ENCODE results near the gene PIGS.

Gene PIGS

GRCh38 chr17:28552176-28552999 is 18.9 kb downstream of the PIGS start, which contains the start of gene UNC119:
Gene UNC119, minus strand, starts transcription at chr17:28552624. Its CDS starts 67 bp downstream, at chr17:28552557.
- Histone ChIP-seq H3K27ac (ENCODE audit: low read depth in 2 of 2, low read length in 2 of 2) (peak within 1 kb of the TSS in 1 of 2 donors; percentile 10), H3K27me3 (ENCODE audit: control insufficient read depth in 2 of 2, insufficient read depth in 2 of 2, low read length in 2 of 2) (no peaks in the 10 kb centered on the region), H3K4me1 (ENCODE audit: control insufficient read depth in 2 of 2, insufficient read depth in 2 of 2, low read length in 2 of 2) (peaks cover 13 to 22% of the 10 kb centered on the region in 2 donors), H3K4me3 (ENCODE audit: low read length in 2 of 2) (peak within 1 kb of the TSS; percentile 64 to 70), H3K9me3 (ENCODE audit: control insufficient read depth in 2 of 2, low read length in 2 of 2) (no peaks in the 10 kb centered on the region), H3K9ac (ENCODE audit: low read depth in 1 of 2, low read length in 2 of 2) (peak within 1 kb of the TSS; percentile 56 to 63), H3K36me3 (ENCODE audit: control insufficient read depth in 2 of 2, insufficient read depth in 2 of 2, low read length in 2 of 2) (peaks cover 34 to 43% of the 10 kb centered on the region in 2 donors)

- no peak overlapping the region for H3K27ac ChIP-seq (ENCODE audit: low read depth in 2 of 2, low read length in 2 of 2)
These were observed 19.7 kb downstream of the PIGS start for GRCh38 chr17:28551421-28552175.

DNA sequence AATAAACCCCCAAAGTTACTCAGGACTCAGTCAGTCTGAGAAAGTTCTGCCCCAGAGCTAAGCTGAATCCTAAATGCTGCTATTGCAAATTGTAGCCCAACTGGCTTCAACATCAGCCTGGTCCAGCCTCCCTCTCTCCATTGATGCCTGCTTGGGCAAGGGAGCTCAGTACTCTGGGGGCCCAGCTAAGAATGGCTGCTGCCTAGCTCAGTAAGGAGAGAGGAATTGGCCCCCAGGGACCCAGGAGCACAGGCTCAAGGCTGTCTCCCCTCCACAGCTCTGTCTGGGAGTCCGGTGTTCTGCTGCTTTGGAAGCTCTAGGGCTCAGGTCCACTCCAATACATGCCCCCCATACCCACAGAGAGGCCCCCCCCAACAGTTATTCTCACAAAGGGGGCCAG is 20.5 kb downstream of the PIGS start:
- Histone ChIP-seq H3K27ac (ENCODE audit: low read depth in 2 of 2, low read length in 2 of 2) (no peak overlapping the region), H3K4me1 (ENCODE audit: control insufficient read depth in 2 of 2, insufficient read depth in 2 of 2, low read length in 2 of 2) (peaks cover 13 to 22% of the 10 kb centered on the region in 2 donors), H3K9me3 (ENCODE audit: control insufficient read depth in 2 of 2, low read length in 2 of 2) (no peaks in the 10 kb centered on the region), H3K27me3 (ENCODE audit: control insufficient read depth in 2 of 2, insufficient read depth in 2 of 2, low read length in 2 of 2) (no peaks in the 10 kb centered on the region), H3K4me3 (ENCODE audit: low read length in 2 of 2) (no peak overlapping the region), H3K36me3 (ENCODE audit: control insufficient read depth in 2 of 2, insufficient read depth in 2 of 2, low read length in 2 of 2) (peaks cover 20 to 34% of the 10 kb centered on the region in 2 donors), H3K9ac (ENCODE audit: low read depth in 1 of 2, low read length in 2 of 2) (no peak overlapping the region)

More at GRCh38 chr17:28551421-28552175, 19.7 kb downstream of the PIGS start:
- H3K9ac ChIP-seq (ENCODE audit: low read depth in 1 of 2, low read length in 2 of 2): peak overlapping the region; percentile 33 to 56
- peaks cover 13 to 22% of the 10 kb centered on the region in 2 donors for H3K4me1 ChIP-seq (ENCODE audit: control insufficient read depth in 2 of 2, insufficient read depth in 2 of 2, low read length in 2 of 2)
- no peaks in the 10 kb centered on the region for H3K9me3 ChIP-seq (ENCODE audit: control insufficient read depth in 2 of 2, low read length in 2 of 2)
- peaks cover 27 to 41% of the 10 kb centered on the region in 2 donors for H3K36me3 ChIP-seq (ENCODE audit: control insufficient read depth in 2 of 2, insufficient read depth in 2 of 2, low read length in 2 of 2)
- H3K4me3 ChIP-seq (ENCODE audit: low read length in 2 of 2): peak overlapping the region; percentile 64 to 70
- no peaks in the 10 kb centered on the region for H3K27me3 ChIP-seq (ENCODE audit: control insufficient read depth in 2 of 2, insufficient read depth in 2 of 2, low read length in 2 of 2)

DNA sequence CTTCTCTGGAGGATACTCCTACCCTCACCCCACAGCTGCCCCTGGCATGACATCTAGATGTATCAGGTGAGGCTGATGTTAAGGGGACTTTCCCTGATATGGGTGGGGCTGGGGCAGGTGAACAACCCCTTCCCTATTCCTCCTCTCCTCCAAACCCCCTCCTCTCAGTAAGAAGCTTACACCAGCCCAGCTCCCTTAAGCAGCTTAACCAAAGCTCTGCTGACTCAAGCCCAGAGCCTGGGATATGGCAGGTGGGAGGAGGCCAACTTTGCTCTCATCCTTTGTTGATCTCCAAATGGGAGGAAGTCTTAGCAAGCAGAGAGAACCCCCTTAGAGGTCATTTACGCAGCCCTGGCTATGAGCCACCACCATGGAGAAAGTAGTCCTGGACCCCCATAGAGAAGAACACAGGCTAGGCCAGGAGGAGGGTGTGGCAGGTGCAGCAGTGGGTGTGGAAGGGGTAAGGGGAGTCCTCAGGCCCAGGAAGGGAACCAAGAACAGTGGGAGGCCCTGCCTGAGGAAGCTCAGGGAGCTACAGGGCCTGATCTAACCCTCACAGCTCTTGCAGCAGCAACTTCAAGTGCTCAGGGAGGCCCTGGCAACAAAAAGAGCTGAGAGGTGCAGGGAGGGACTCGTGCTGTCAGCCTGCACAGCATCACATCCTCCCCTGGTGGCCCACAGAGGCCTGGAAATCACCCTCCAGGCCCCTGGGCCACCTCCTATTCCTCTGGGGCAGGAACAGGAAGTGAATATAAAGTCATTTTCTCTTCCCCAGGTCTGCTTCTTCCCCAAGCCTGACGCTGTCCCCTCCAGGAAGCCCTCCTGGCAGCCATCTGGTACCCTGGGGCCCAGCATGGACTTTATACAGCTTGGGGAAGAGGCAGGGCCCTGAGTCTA is 21.8 kb downstream of the PIGS start:
- Histone ChIP-seq H3K27me3 (ENCODE audit: control insufficient read depth in 2 of 2, insufficient read depth in 2 of 2, low read length in 2 of 2) (no peaks in the 10 kb centered on the region), H3K4me3 (ENCODE audit: low read length in 2 of 2) (no peak overlapping the region), H3K36me3 (ENCODE audit: control insufficient read depth in 2 of 2, insufficient read depth in 2 of 2, low read length in 2 of 2) (peaks cover 11 to 23% of the 10 kb centered on the region in 2 donors), H3K9me3 (ENCODE audit: control insufficient read depth in 2 of 2, low read length in 2 of 2) (no peaks in the 10 kb centered on the region), H3K9ac (ENCODE audit: low read depth in 1 of 2, low read length in 2 of 2) (peak overlapping the region in 1 of 2 donors; percentile 41), H3K4me1 (ENCODE audit: control insufficient read depth in 2 of 2, insufficient read depth in 2 of 2, low read length in 2 of 2) (peaks cover 13 to 22% of the 10 kb centered on the region in 2 donors), H3K27ac (ENCODE audit: low read depth in 2 of 2, low read length in 2 of 2) (peak overlapping the region in 1 of 2 donors; percentile 38)

DNA sequence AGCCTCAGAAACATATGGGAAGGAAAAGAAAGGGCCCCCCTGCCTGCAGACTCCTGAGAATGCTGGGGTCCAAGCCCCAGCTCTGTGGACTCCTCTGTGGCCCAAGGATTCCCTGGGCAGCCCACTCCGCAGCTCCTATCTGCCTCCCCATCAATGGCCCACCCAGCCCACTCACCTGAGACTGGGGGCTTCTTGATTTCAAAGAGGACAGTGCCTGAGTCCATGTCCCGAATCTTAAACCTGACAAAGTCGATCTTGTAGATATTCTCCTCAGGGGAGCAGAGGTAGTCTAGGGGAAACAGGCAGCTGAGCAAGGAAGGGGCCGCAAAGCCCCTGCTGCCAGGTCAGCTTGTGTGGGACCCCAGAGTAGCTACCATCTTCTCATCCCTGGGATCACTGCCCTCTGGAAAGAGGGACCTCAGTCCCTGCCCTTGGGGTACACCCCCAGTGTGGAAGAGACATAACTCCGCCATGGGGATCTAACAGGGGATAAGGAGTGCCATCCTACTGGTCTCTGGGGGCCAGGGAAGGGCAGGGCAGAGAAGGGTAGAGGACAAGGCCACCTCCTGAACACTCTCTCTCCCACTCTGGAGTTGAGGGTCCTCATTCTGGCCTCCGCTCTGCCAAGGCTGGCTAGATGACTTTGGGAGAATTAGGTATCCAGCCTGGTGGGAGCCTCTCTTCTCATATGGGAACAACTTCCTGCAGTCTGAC is 22.8 kb downstream of the PIGS start:
- Histone ChIP-seq H3K27ac (ENCODE audit: low read depth in 2 of 2, low read length in 2 of 2) (peak overlapping the region in 1 of 2 donors; percentile 43), H3K9me3 (ENCODE audit: control insufficient read depth in 2 of 2, low read length in 2 of 2) (no peaks in the 10 kb centered on the region), H3K36me3 (ENCODE audit: control insufficient read depth in 2 of 2, insufficient read depth in 2 of 2, low read length in 2 of 2) (peaks cover 2 to 14% of the 10 kb centered on the region in 2 donors), H3K4me1 (ENCODE audit: control insufficient read depth in 2 of 2, insufficient read depth in 2 of 2, low read length in 2 of 2) (peaks cover 13 to 22% of the 10 kb centered on the region in 2 donors), H3K27me3 (ENCODE audit: control insufficient read depth in 2 of 2, insufficient read depth in 2 of 2, low read length in 2 of 2) (no peaks in the 10 kb centered on the region), H3K9ac (ENCODE audit: low read depth in 1 of 2, low read length in 2 of 2) (no peak overlapping the region), H3K4me3 (ENCODE audit: low read length in 2 of 2) (no peak overlapping the region)

DNA sequence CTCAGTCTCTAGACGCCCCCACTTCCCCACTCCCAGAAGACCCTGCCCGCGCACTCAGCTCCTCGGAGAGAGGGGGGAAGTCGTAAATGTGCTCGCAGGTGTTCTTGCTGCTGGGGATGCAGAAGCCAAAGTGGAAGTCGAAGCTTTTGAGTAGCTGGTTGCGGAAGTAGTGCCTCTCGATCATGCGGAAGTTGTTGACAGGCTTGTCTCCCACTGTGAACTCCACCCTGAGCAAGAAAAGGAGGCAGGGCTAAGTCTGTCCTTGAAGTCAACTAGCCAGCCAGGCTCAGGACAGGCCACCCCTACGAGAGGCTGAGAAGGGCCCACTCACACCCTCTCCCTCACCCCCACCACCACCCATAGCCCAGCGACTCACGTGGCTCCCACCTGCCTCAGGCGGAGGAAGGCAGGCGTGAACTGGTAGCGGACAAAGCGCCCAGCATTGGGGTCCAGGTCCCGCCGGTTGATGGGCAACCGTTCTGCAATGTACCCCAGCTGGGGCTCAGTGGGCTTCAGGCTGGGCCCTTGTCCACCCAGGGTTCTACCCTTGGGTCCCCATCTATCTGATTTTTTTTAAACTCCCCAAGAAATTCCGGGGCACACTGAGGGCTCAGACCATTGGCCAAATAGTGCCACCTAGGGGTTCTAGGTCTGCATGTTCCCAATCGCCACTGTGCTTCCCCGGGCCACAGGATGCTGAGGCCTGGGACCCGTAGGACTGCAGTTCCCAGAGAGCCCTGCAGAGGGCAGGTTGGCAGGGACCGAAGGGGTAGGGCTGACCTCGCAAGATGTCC is 23.5 kb downstream of the PIGS start:
- no peak overlapping the region for H3K4me3 ChIP-seq (ENCODE audit: low read length in 2 of 2)
- no peaks in the 10 kb centered on the region for H3K27me3 ChIP-seq (ENCODE audit: control insufficient read depth in 2 of 2, insufficient read depth in 2 of 2, low read length in 2 of 2)
- H3K36me3 ChIP-seq (ENCODE audit: control insufficient read depth in 2 of 2, insufficient read depth in 2 of 2, low read length in 2 of 2): peaks cover 0 to 8% of the 10 kb centered on the region in 2 donors
- H3K4me1 ChIP-seq (ENCODE audit: control insufficient read depth in 2 of 2, insufficient read depth in 2 of 2, low read length in 2 of 2): peaks cover 12 to 21% of the 10 kb centered on the region in 2 donors
- no peak overlapping the region for H3K9ac ChIP-seq (ENCODE audit: low read depth in 1 of 2, low read length in 2 of 2)
- no peaks in the 10 kb centered on the region for H3K9me3 ChIP-seq (ENCODE audit: control insufficient read depth in 2 of 2, low read length in 2 of 2)
- peak overlapping the region; percentile 15 to 43 for H3K27ac ChIP-seq (ENCODE audit: low read depth in 2 of 2, low read length in 2 of 2)

DNA sequence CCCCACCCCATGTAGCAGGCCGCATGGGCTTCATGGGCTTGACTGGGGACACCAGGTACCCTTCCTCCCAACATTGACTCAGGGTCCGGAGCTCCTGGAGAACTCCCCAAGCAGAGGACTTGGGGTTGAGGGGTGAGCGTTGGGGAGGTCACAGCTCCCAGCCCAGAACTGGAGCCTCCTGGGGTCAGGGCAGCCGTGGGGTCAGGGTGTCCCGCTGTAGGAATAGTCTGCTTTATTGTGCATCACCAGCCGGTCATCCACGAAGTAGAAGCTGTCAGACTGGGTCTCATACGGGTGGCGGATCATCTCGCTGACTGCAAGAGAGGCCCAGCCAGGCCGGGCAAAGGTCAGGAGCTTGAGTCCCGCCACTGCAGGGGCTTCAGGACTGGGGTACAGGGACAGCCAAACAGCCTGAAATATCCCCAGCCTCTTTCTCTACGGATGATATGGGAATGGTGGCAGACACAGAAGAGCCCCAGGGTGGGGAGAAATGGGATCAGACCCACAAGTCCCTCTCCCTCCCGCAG is 24.2 kb downstream of the PIGS start:
- no peak overlapping the region for H3K9ac ChIP-seq (ENCODE audit: low read depth in 1 of 2, low read length in 2 of 2)
- H3K27ac ChIP-seq (ENCODE audit: low read depth in 2 of 2, low read length in 2 of 2): peak overlapping the region in 1 of 2 donors; percentile 43
- no peaks in the 10 kb centered on the region for H3K27me3 ChIP-seq (ENCODE audit: control insufficient read depth in 2 of 2, insufficient read depth in 2 of 2, low read length in 2 of 2)
- H3K4me1 ChIP-seq (ENCODE audit: control insufficient read depth in 2 of 2, insufficient read depth in 2 of 2, low read length in 2 of 2): peaks cover 9 to 19% of the 10 kb centered on the region in 2 donors
- no peak overlapping the region for H3K4me3 ChIP-seq (ENCODE audit: low read length in 2 of 2)
- peaks cover 0 to 8% of the 10 kb centered on the region in 2 donors for H3K36me3 ChIP-seq (ENCODE audit: control insufficient read depth in 2 of 2, insufficient read depth in 2 of 2, low read length in 2 of 2)
- no peaks in the 10 kb centered on the region for H3K9me3 ChIP-seq (ENCODE audit: control insufficient read depth in 2 of 2, low read length in 2 of 2)

DNA sequence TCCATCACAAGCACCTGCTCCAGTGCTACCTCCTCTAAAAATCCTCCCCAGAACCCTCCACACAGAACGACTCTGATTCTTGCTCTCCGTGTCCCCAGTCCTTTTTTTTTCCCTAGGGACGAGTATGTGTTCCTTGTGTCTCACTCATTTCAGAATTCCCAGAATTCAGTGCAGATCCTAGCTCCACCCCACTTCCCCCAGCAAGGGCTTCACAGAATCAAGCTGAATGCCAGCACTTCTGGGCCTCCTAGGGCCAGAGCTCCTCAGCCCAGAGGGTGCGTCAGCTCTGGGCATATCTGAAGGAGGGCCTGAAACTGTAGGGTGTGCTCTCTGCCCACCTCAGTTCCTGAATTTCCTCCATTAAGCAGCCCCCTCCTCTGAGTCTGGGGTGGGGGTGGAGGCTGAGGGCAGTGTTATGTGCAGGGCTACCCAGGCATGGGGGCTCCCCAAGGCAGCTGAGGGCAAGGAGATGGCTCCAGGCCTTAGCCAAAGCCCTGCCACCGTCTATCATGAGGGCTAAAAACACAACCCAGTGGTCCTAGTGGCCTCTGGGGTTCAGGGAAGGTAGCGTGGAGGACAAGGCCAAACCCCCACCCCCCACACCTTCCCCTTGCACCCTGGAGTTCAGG is 25.4 kb downstream of the PIGS start:
- peaks cover 0 to 8% of the 10 kb centered on the region in 2 donors for H3K36me3 ChIP-seq (ENCODE audit: control insufficient read depth in 2 of 2, insufficient read depth in 2 of 2, low read length in 2 of 2)
- no peak overlapping the region for H3K9ac ChIP-seq (ENCODE audit: low read depth in 1 of 2, low read length in 2 of 2)
- no peak overlapping the region for H3K4me3 ChIP-seq (ENCODE audit: low read length in 2 of 2)
- peaks cover 9 to 14% of the 10 kb centered on the region in 2 donors for H3K4me1 ChIP-seq (ENCODE audit: control insufficient read depth in 2 of 2, insufficient read depth in 2 of 2, low read length in 2 of 2)
- no peak overlapping the region for H3K27ac ChIP-seq (ENCODE audit: low read depth in 2 of 2, low read length in 2 of 2)
- no peaks in the 10 kb centered on the region for H3K9me3 ChIP-seq (ENCODE audit: control insufficient read depth in 2 of 2, low read length in 2 of 2)
- no peaks in the 10 kb centered on the region for H3K27me3 ChIP-seq (ENCODE audit: control insufficient read depth in 2 of 2, insufficient read depth in 2 of 2, low read length in 2 of 2)
